ENCODE results near the gene NEMF. TPM values are rescaled to one million over a fixed set of nuclear protein-coding genes. Genes with fewer than 3 reads are reported as not detected.
"Not testable (repeated sequence)": the region's sequence is repeated elsewhere in the genome, so short reads cannot be mapped to it uniquely, and the experiment has no call there.

The NEMF gene
- total RNA-seq, 1 experiment from 2014 or later, result 50.1 TPM

- ATAC-seq (no peak), DNase-seq (ENCODE audit: low spot score) (no peak)
- Mint-ChIP-seq H3K27me3 (ENCODE audit: low read depth) (0 out of 2 replicates have a peak, but pooled peaks cover 3% of the 10 kb centered on the region), H3K9me3 (peaks cover 8% of the 10 kb centered on the region), H3K4me3 (no peak overlapping the region), H3K27ac (no peak overlapping the region), H3K4me1 (peaks cover 4% of the 10 kb centered on the region), H3K36me3 (no peaks in the 10 kb centered on the region)
- CTCF ChIA-PET, result no interaction called here
- POLR2A ChIA-PET, result interaction anchor here (1.0 kb wide), 1 partner anchor 13 kb away, joined by 3 read pairs; no protein-coding TSS in a partner anchor
- TF ChIP-seq USF1 (CRISPR knock-in tag; IDR thresholded peaks at IDR 0.05) (no peak), CBFB (CRISPR knock-in tag; IDR thresholded peaks at IDR 0.05; ENCODE audit: low read depth) (no peak), ZNF416 (CRISPR knock-in tag; IDR thresholded peaks at IDR 0.05) (no peak), ZNF671 (CRISPR knock-in tag; IDR thresholded peaks at IDR 0.05) (no peak), E2F4 (CRISPR knock-in tag; IDR thresholded peaks at IDR 0.05; ENCODE audit: borderline replicate concordance, low read depth) (no peak), NFE2L1 (CRISPR knock-in tag; IDR thresholded peaks at IDR 0.05) (no peak), AR (CRISPR knock-in tag; IDR thresholded peaks at IDR 0.05) (no peak), ZNF532 (CRISPR knock-in tag; IDR thresholded peaks at IDR 0.05; ENCODE audit: borderline replicate concordance) (no peak), FOXP1 (CRISPR knock-in tag; IDR thresholded peaks at IDR 0.05; ENCODE audit: borderline replicate concordance) (no peak)
Measured at GRCh38 chr14:49875640-49876198, 23.1 kb upstream of the NEMF start.

- H3K4me3 Mint-ChIP-seq; CTCF ChIA-PET; H3K4me1 Mint-ChIP-seq; POLR2A ChIA-PET; DNase-seq (ENCODE audit: low spot score); H3K36me3 Mint-ChIP-seq; ATAC-seq; H3K27me3 Mint-ChIP-seq (ENCODE audit: low read depth); H3K9me3 Mint-ChIP-seq; H3K27ac Mint-ChIP-seq: not testable (repeated sequence)
Measured at GRCh38 chr14:49873548-49873947, 21.0 kb upstream of the NEMF start.

GRCh38 chr14:49870908-49871307, 18.3 kb upstream of the NEMF start:
- ATAC-seq (no peak), DNase-seq (ENCODE audit: low spot score) (no peak)
- ChIA-PET CTCF (no interaction called here), POLR2A (no interaction called here)
- no peak overlapping the region for H3K4me3 Mint-ChIP-seq
- H3K27me3 Mint-ChIP-seq (ENCODE audit: low read depth), result 0 out of 2 replicates have a peak, but pooled peaks cover 3% of the 10 kb centered on the region
- H3K27ac Mint-ChIP-seq, result no peak overlapping the region
- peaks cover 11% of the 10 kb centered on the region for H3K4me1 Mint-ChIP-seq
- TF ChIP-seq SOX15 (CRISPR knock-in tag; IDR thresholded peaks at IDR 0.05), result no peak
- TF ChIP-seq ZNF138 (CRISPR knock-in tag; conservative IDR thresholded peaks at IDR 0.05), result no peak
- H3K9me3 Mint-ChIP-seq, result peaks cover 8% of the 10 kb centered on the region
- no peaks in the 10 kb centered on the region for H3K36me3 Mint-ChIP-seq
